Measurements from ENCODE around the gene ADTRP.
A peak's percentile ranks its signal among the peaks of the same experiment; 100 is the strongest.

The ADTRP gene

GRCh38 chr6:11778648-11779328 is at the start of gene ADTRP:
Gene ADTRP (minus strand): TSS chr6:11778803. CDS start chr6:11778759, 44 bp downstream.
- H3K9me3 Mint-ChIP-seq, result peaks cover 3% of the 10 kb centered on the region
- H3K36me3 Mint-ChIP-seq, result peaks cover 6% of the 10 kb centered on the region
- H3K27me3 Mint-ChIP-seq, result peaks cover 12% of the 10 kb centered on the region
- peaks cover 15% of the 10 kb centered on the region for H3K4me1 Mint-ChIP-seq
- no peak within 1 kb of the TSS for H3K4me3 Mint-ChIP-seq
- no peak within 1 kb of the TSS for H3K27ac Mint-ChIP-seq
- ATAC-seq, result no peak

GRCh38 chr6:11826779-11827178 is 48.2 kb upstream of the ADTRP start:
- no peaks in the 10 kb centered on the region for H3K9me3 Mint-ChIP-seq
- peak overlapping the region; percentile 90 for H3K27ac Mint-ChIP-seq
- H3K36me3 Mint-ChIP-seq, result no peaks in the 10 kb centered on the region

GRCh38 chr6:11824986-11825385 is 46.4 kb upstream of the ADTRP start:
- H3K9me3 Mint-ChIP-seq, result no peaks in the 10 kb centered on the region
- peak; percentile 94 for ATAC-seq
- peak overlapping the region; percentile 92 for H3K27ac Mint-ChIP-seq
- H3K4me1 Mint-ChIP-seq, result peaks cover 51% of the 10 kb centered on the region
- H3K36me3 Mint-ChIP-seq, result no peaks in the 10 kb centered on the region
- H3K27me3 Mint-ChIP-seq, result no peaks in the 10 kb centered on the region
- peak overlapping the region; percentile 52 for H3K4me3 Mint-ChIP-seq

More at GRCh38 chr6:11826779-11827178, 48.2 kb upstream of the ADTRP start:
- no peak for ATAC-seq
- no peaks in the 10 kb centered on the region for H3K27me3 Mint-ChIP-seq
- no peak overlapping the region for H3K4me3 Mint-ChIP-seq
- peaks cover 67% of the 10 kb centered on the region for H3K4me1 Mint-ChIP-seq

GRCh38 chr6:11822346-11822745 is 43.7 kb upstream of the ADTRP start:
- no peaks in the 10 kb centered on the region for H3K9me3 Mint-ChIP-seq
- no peak for ATAC-seq
- no peak overlapping the region for H3K4me3 Mint-ChIP-seq
- no peaks in the 10 kb centered on the region for H3K36me3 Mint-ChIP-seq
- no peaks in the 10 kb centered on the region for H3K27me3 Mint-ChIP-seq
- H3K4me1 Mint-ChIP-seq, result peaks cover 33% of the 10 kb centered on the region
- peak overlapping the region; percentile 42 for H3K27ac Mint-ChIP-seq

GRCh38 chr6:11821781-11822180 is 43.2 kb upstream of the ADTRP start:
- Mint-ChIP-seq H3K4me1 (peaks cover 27% of the 10 kb centered on the region), H3K4me3 (no peak overlapping the region), H3K9me3 (no peaks in the 10 kb centered on the region), H3K27me3 (no peaks in the 10 kb centered on the region), H3K36me3 (no peaks in the 10 kb centered on the region), H3K27ac (no peak overlapping the region)
- ATAC-seq, result no peak

GRCh38 chr6:11820821-11821220 is 42.2 kb upstream of the ADTRP start:
- Mint-ChIP-seq H3K4me3 (no peak overlapping the region), H3K9me3 (no peaks in the 10 kb centered on the region), H3K36me3 (no peaks in the 10 kb centered on the region), H3K4me1 (peaks cover 22% of the 10 kb centered on the region), H3K27ac (no peak overlapping the region), H3K27me3 (no peaks in the 10 kb centered on the region)
- no peak for ATAC-seq

- Mint-ChIP-seq H3K36me3 (no peaks in the 10 kb centered on the region), H3K4me1 (peaks cover 13% of the 10 kb centered on the region), H3K9me3 (no peaks in the 10 kb centered on the region), H3K27me3 (no peaks in the 10 kb centered on the region), H3K4me3 (no peak overlapping the region), H3K27ac (no peak overlapping the region)
- no peak for ATAC-seq
These were observed 40.9 kb upstream of the ADTRP start for GRCh38 chr6:11819486-11819885.

GRCh38 chr6:11815231-11815630 is 36.6 kb upstream of the ADTRP start:
- Mint-ChIP-seq H3K27me3 (no peaks in the 10 kb centered on the region), H3K4me3 (no peak overlapping the region), H3K9me3 (no peaks in the 10 kb centered on the region), H3K27ac (no peak overlapping the region), H3K4me1 (peaks cover 25% of the 10 kb centered on the region), H3K36me3 (no peaks in the 10 kb centered on the region)
- ATAC-seq, result no peak

- H3K4me1 Mint-ChIP-seq, result peaks cover 25% of the 10 kb centered on the region
- no peaks in the 10 kb centered on the region for H3K36me3 Mint-ChIP-seq
- no peak for ATAC-seq
- H3K9me3 Mint-ChIP-seq, result no peaks in the 10 kb centered on the region
- H3K27ac Mint-ChIP-seq, result no peak overlapping the region
- no peak overlapping the region for H3K4me3 Mint-ChIP-seq
- no peaks in the 10 kb centered on the region for H3K27me3 Mint-ChIP-seq
These were observed 36.2 kb upstream of the ADTRP start for GRCh38 chr6:11814819-11815218.

GRCh38 chr6:11814106-11814505 is 35.5 kb upstream of the ADTRP start:
- Mint-ChIP-seq H3K9me3 (no peaks in the 10 kb centered on the region), H3K4me1 (peaks cover 25% of the 10 kb centered on the region), H3K4me3 (no peak overlapping the region), H3K27ac (peak overlapping the region; percentile 54), H3K27me3 (peaks cover 2% of the 10 kb centered on the region), H3K36me3 (no peaks in the 10 kb centered on the region)
- ATAC-seq, result peak; percentile 62

- no peak for ATAC-seq
- H3K9me3 Mint-ChIP-seq, result peaks cover 2% of the 10 kb centered on the region
- no peak overlapping the region for H3K4me3 Mint-ChIP-seq
- peaks cover 7% of the 10 kb centered on the region for H3K27me3 Mint-ChIP-seq
- peaks cover 25% of the 10 kb centered on the region for H3K4me1 Mint-ChIP-seq
- H3K36me3 Mint-ChIP-seq, result no peaks in the 10 kb centered on the region
- H3K27ac Mint-ChIP-seq, result peak overlapping the region; percentile 54
These were observed 35.0 kb upstream of the ADTRP start for GRCh38 chr6:11813606-11814005.

- Mint-ChIP-seq H3K9me3 (peaks cover 2% of the 10 kb centered on the region), H3K4me1 (peaks cover 25% of the 10 kb centered on the region), H3K27me3 (peaks cover 9% of the 10 kb centered on the region), H3K4me3 (no peak overlapping the region), H3K36me3 (no peaks in the 10 kb centered on the region), H3K27ac (no peak overlapping the region)
- ATAC-seq, result no peak
These were observed 34.3 kb upstream of the ADTRP start for GRCh38 chr6:11812951-11813350.

GRCh38 chr6:11812439-11812838 is 33.8 kb upstream of the ADTRP start:
- Mint-ChIP-seq H3K36me3 (no peaks in the 10 kb centered on the region), H3K27me3 (peaks cover 9% of the 10 kb centered on the region), H3K4me1 (peaks cover 25% of the 10 kb centered on the region), H3K9me3 (peaks cover 2% of the 10 kb centered on the region), H3K4me3 (no peak overlapping the region), H3K27ac (no peak overlapping the region)
- ATAC-seq, result no peak

GRCh38 chr6:11811644-11812264 is 33.2 kb upstream of the ADTRP start:
- no peaks in the 10 kb centered on the region for H3K36me3 Mint-ChIP-seq
- peaks cover 2% of the 10 kb centered on the region for H3K9me3 Mint-ChIP-seq
- peak overlapping the region; percentile 16 for H3K27ac Mint-ChIP-seq
- no peak overlapping the region for H3K4me3 Mint-ChIP-seq
- no peak for ATAC-seq
- peaks cover 13% of the 10 kb centered on the region for H3K27me3 Mint-ChIP-seq
- H3K4me1 Mint-ChIP-seq, result peaks cover 25% of the 10 kb centered on the region

- H3K27me3 Mint-ChIP-seq, result peaks cover 18% of the 10 kb centered on the region
- peak overlapping the region; percentile 16 for H3K27ac Mint-ChIP-seq
- peaks cover 29% of the 10 kb centered on the region for H3K4me1 Mint-ChIP-seq
- H3K9me3 Mint-ChIP-seq, result peaks cover 2% of the 10 kb centered on the region
- H3K4me3 Mint-ChIP-seq, result no peak overlapping the region
- no peak for ATAC-seq
- no peaks in the 10 kb centered on the region for H3K36me3 Mint-ChIP-seq
These were observed 32.4 kb upstream of the ADTRP start for GRCh38 chr6:11810854-11811643.
